GM21515 (cell line): ENCODE data around the gene MTCH2.
"Not testable (repeated sequence)": the region's sequence is repeated elsewhere in the genome, so short reads cannot be mapped to it uniquely, and the experiment has no call there.

Source experiments
- ATAC-seq: cut with Tn5 transposase; IDR thresholded peaks from one replicate; pipeline ENCODE4 v1.9.1; 2021; ENCODE audit not compliant: unreplicated experiment

MTCH2 gene

GRCh38 chr11:47642099-47642855 is at the start of gene MTCH2:
Gene MTCH2 (minus strand): TSS chr11:47642559. CDS start chr11:47642465, 94 bp downstream.
- peak; percentile 84 for ATAC-seq

- no peak for ATAC-seq
Measured at GRCh38 chr11:47691979-47692378, 49.6 kb upstream of the MTCH2 start.

GRCh38 chr11:47689480-47689879 is 47.1 kb upstream of the MTCH2 start:
- ATAC-seq, result no peak

GRCh38 chr11:47688991-47689390 is 46.6 kb upstream of the MTCH2 start:
- no peak for ATAC-seq

GRCh38 chr11:47688111-47688510 is 45.8 kb upstream of the MTCH2 start:
- no peak for ATAC-seq

- not testable (repeated sequence) for ATAC-seq
Measured at GRCh38 chr11:47686704-47687103, 44.3 kb upstream of the MTCH2 start.

GRCh38 chr11:47686151-47686550 is 43.8 kb upstream of the MTCH2 start:
- no peak for ATAC-seq

- no peak for ATAC-seq
Measured at GRCh38 chr11:47675851-47676250, 33.5 kb upstream of the MTCH2 start.

- ATAC-seq, result no peak
Measured at GRCh38 chr11:47672283-47672730, 29.9 kb upstream of the MTCH2 start.

GRCh38 chr11:47669856-47670255 is 27.5 kb upstream of the MTCH2 start:
- no peak for ATAC-seq

GRCh38 chr11:47668665-47669064 is 26.3 kb upstream of the MTCH2 start:
- no peak for ATAC-seq

- no peak for ATAC-seq
Measured at GRCh38 chr11:47667555-47667954, 25.2 kb upstream of the MTCH2 start.

GRCh38 chr11:47667135-47667534 is 24.8 kb upstream of the MTCH2 start:
- ATAC-seq, result no peak

- ATAC-seq, result not testable (repeated sequence)
Measured at GRCh38 chr11:47664936-47665335, 22.6 kb upstream of the MTCH2 start.

- no peak for ATAC-seq
Measured at GRCh38 chr11:47661245-47661644, 18.9 kb upstream of the MTCH2 start.

GRCh38 chr11:47659276-47659675 is 16.9 kb upstream of the MTCH2 start:
- ATAC-seq, result no peak

- no peak for ATAC-seq
Measured at GRCh38 chr11:47656260-47656885, 14.0 kb upstream of the MTCH2 start.

GRCh38 chr11:47651818-47652469 is 9.6 kb upstream of the MTCH2 start:
- ATAC-seq, result no peak

- ATAC-seq, result no peak
Measured at GRCh38 chr11:47649276-47649675, 6.9 kb upstream of the MTCH2 start.

GRCh38 chr11:47646019-47646418 is 3.7 kb upstream of the MTCH2 start:
- no peak for ATAC-seq

GRCh38 chr11:47645500-47645899 is 3.1 kb upstream of the MTCH2 start:
- no peak for ATAC-seq

- no peak for ATAC-seq
Measured at GRCh38 chr11:47641600-47642098, 710 bp downstream of the MTCH2 start.
